SK-N-DZ (cell line): ENCODE data around the gene CEMIP.

Experiments
- small RNA-seq, 2 experiments: library from RNA; depleted of rRNA; stranded (forward); fragments of <200 nt; gene quantifications; one replicate each; pipeline ENCODE3, GENCODE V24; 2014

Gene CEMIP

Small RNA genes lying within 50 kb of the gene (small RNA-seq; reads per million reads assigned to genes)
- 0 reads per million in 2 experiments for gene MIR4514
- 0 reads per million in 2 experiments for gene MIR549A
